HepG2 (cell line): ENCODE results near the gene ZNF184. TPM values are rescaled to one million over a fixed set of nuclear protein-coding genes. Genes with fewer than 3 reads are reported as not detected.

Experiments used
- HNRNPLL ChIP-seq: fragments of 200-400 bp; formaldehyde crosslinking; IDR thresholded peaks from 2 replicates; pipeline ENCODE4 v1.6.1; 2017; ENCODE audit warnings: mild to moderate bottlenecking, low read depth, low read length; ENCODE audit not compliant: poor library complexity, severe bottlenecking
- MTA3 ChIP-seq: sonication (generic); formaldehyde crosslinking; IDR thresholded peaks from 2 replicates; pipeline ENCODE4 v1.4.0; 2020; ENCODE audit warnings: missing genetic modification reagents
- SNAPC4 ChIP-seq: sonication (generic); formaldehyde crosslinking; IDR thresholded peaks from 2 replicates; pipeline ENCODE4 v1.4.0; 2020; ENCODE audit warnings: mild to moderate bottlenecking, missing genetic modification reagents
- THAP8 ChIP-seq: sonication (generic); formaldehyde crosslinking; IDR thresholded peaks from 2 replicates; pipeline ENCODE4 v1.5.1; 2020; ENCODE audit warnings: missing genetic modification reagents, mild to moderate bottlenecking, borderline replicate concordance
- ZBTB39 ChIP-seq: sonication (generic); formaldehyde crosslinking; IDR thresholded peaks from 2 replicates; pipeline ENCODE4 v1.5.0; 2020; ENCODE audit warnings: missing genetic modification reagents
- ZFYVE20 ChIP-seq: sonication (generic); formaldehyde crosslinking; IDR thresholded peaks from 2 replicates; pipeline ENCODE4 v1.8.0; 2023; ENCODE audit warnings: low read depth, mild to moderate bottlenecking, moderate library complexity, missing genetic modification reagents, borderline replicate concordance
- ZNF138 ChIP-seq: sonication (generic); formaldehyde crosslinking; IDR thresholded peaks from 2 replicates; pipeline ENCODE4 v1.5.0; 2020; ENCODE audit warnings: mild to moderate bottlenecking, low read depth, missing genetic modification reagents
- ZNF207 ChIP-seq: fragments of 450-650 bp; IDR thresholded peaks from 2 replicates; pipeline ENCODE4 v1.6.1; 2016; ENCODE audit warnings: antibody characterized with exemption, borderline replicate concordance
- ZNF768 ChIP-seq: sonication (generic); formaldehyde crosslinking; IDR thresholded peaks from 2 replicates; pipeline ENCODE4 v1.4.0; 2020; ENCODE audit warnings: missing genetic modification reagents
- polyA plus RNA-seq, 8 experiments: library from polyadenylated mRNA; depleted of rRNA in 3 of 8; stranded (reverse) in 7 of 8; unstranded in 1 of 8; fragments of >200 nt; fragmentation: Illumina TruSeq in 4 of 8; extraction: Trizol in 4 of 8; gene quantifications; 2 replicates each; pipeline versions ENCODE4 v1.2.1 to v1.2.3, GENCODE V29; 2011 to 2016; ENCODE audit warnings: low read depth in 4 of 8, missing spikeins in 1 of 8, mixed read lengths in 1 of 8; ENCODE audit not compliant: insufficient read depth in 1 of 8
- small RNA-seq, 3 experiments: library from RNA; depleted of rRNA; stranded (forward); fragments of <200 nt; gene quantifications; one replicate each; pipeline ENCODE3, GENCODE V24; 2012; ENCODE audit warnings: low read depth in 2 of 3, low replicate concordance in 1 of 3; ENCODE audit not compliant: insufficient read length in 3 of 3, insufficient read depth in 2 of 3
- total RNA-seq, 5 experiments: library from RNA; depleted of rRNA; stranded (reverse); fragments of >200 nt; fragmentation: Illumina TruSeq; extraction: Trizol; gene quantifications; 2 replicates each; pipeline ENCODE4 v1.2.3, GENCODE V29; 2016; ENCODE audit warnings: low read depth in 1 of 5

Gene ZNF184
- total and polyA plus RNA-seq, 2 of the 13 experiments (the other 11 are each of a cell fraction or from before 2014, with no cell fraction given) = 2.1 to 10.1 TPM

- TF ChIP-seq ZNF207 (no peak), ZFYVE20 (CRISPR knock-in tag) (no peak), SNAPC4 (CRISPR knock-in tag) (no peak), ZNF138 (CRISPR knock-in tag) (no peak), MTA3 (CRISPR knock-in tag) (no peak), HNRNPLL (no peak), THAP8 (CRISPR knock-in tag) (no peak), ZBTB39 (CRISPR knock-in tag) (no peak), ZNF768 (CRISPR knock-in tag) (no peak)
These were observed 71.8 kb downstream of the ZNF184 start (continued) for GRCh38 chr6:27400877-27401642.

Small RNAs within 50 kb of the gene (small RNA-seq; reads per million reads assigned to genes)
- gene AL021918.1 = 0 reads per million in 3 experiments
- 0 reads per million in 3 experiments for gene AL021918.2
- 0 to 0.10 (median 0) reads per million in 3 experiments for gene MCFD2P1

Other genes with a start within 250 kb of the ZNF184 start
- not detected in 2 replicates for gene PRSS16, start 225.4 kb downstream of the ZNF184 start, total RNA-seq (2016; rRNA removed; fragmentation: Illumina TruSeq; extraction: Trizol)
- not detected in 2 replicates for gene PRSS16, start 225.4 kb downstream of the ZNF184 start, polyA plus RNA-seq (2011; rRNA removed)
- gene POM121L2, start 160.8 kb downstream of the ZNF184 start, total RNA-seq (2016; rRNA removed; fragmentation: Illumina TruSeq; extraction: Trizol) = not detected in 2 replicates
- gene POM121L2, start 160.8 kb downstream of the ZNF184 start, polyA plus RNA-seq (2011; rRNA removed) = 0.01 TPM in 1 of 2 replicates, not detected in the other
- 1.7 and 2.7 TPM in 2 replicates for gene ZNF391, start 84.3 kb downstream of the ZNF184 start, total RNA-seq (2016; rRNA removed; fragmentation: Illumina TruSeq; extraction: Trizol)
- 0.78 and 0.97 TPM in 2 replicates for gene ZNF391, start 84.3 kb downstream of the ZNF184 start, polyA plus RNA-seq (2011; rRNA removed)